Body of pancreas (tissue), 4 donors: ENCODE results near the gene FARS2.

Experiments used
- CTCF ChIP-seq, 7 experiments: fragments of 450-650 bp in 4 of 7; fragments of 200-600 bp in 3 of 7; sonication (generic) in 3 of 7; IDR thresholded peaks; one replicate each; pipeline ENCODE4 v1.5.1; 2016 to 2019; ENCODE audit warnings: antibody characterized with exemption in 7 of 7
- POLR2A ChIP-seq, 3 donors: fragments of 450-650 bp; IDR thresholded peaks; one replicate each; pipeline ENCODE4 v1.6.1; 2016; ENCODE audit warnings: antibody characterized with exemption in 3 of 3, mild to moderate bottlenecking in 2 of 3

- TF ChIP-seq CTCF (IDR thresholded peaks at IDR 0.05) (no peak), POLR2A (IDR thresholded peaks at IDR 0.05) (no peak)
These were observed 434.2 kb downstream of the FARS2 start for GRCh38 chr6:5695260-5696245.
